ENCODE measurements around the gene ERP27. TPM values are rescaled to one million over a fixed set of nuclear protein-coding genes. Genes with fewer than 3 reads are reported as not detected.

The ERP27 gene
- polyA plus RNA-seq, 1 donor (not counting 4 experiments of a cell fraction or from before 2014, with no cell fraction given) = 0.18 TPM

DNA sequence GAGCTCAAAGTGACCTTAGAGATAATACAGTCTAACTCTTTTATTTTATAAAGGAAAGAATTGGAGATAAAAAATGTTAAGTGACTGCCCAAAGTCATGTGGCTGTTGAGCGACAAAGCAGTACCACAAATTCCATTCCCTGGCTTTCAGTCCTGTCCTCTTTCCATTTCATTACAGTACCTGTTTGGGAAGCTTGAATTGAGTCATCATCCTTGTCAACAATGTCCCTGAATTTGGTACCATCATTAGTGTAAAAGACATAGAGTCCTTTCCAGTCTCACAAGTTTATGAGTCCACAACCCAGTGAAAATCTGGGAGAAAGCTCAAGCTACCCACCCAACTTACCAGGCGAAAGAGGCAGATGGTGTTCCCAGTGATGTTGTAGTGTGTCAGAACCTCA, 3.8 kb downstream of the ERP27 start:
- Histone ChIP-seq H3K9me3 (ENCODE audit: control insufficient read depth, low read depth, low read length) (no peaks in the 10 kb centered on the region), H3K4me2 (ENCODE audit: control insufficient read depth, extremely low read depth, insufficient read depth, low read depth, low read length) (no peak overlapping the region), H3K9me1 (ENCODE audit: control insufficient read depth, extremely low read depth, insufficient read depth, low read length) (no peaks in the 10 kb centered on the region), H2AFZ (ENCODE audit: control insufficient read depth, low read length) (no peak overlapping the region), H3K27me3 (ENCODE audit: control insufficient read depth, extremely low read depth, insufficient read depth, low read length) (no peaks in the 10 kb centered on the region), H3K79me2 (ENCODE audit: control insufficient read depth, insufficient read depth, low read length) (no peaks in the 10 kb centered on the region), H3K9ac (ENCODE audit: control insufficient read depth, extremely low read depth, insufficient read depth, low read length) (no peak overlapping the region), H3K4me1 (ENCODE audit: control insufficient read depth, extremely low read depth, insufficient read depth, low read length) (peaks cover 7% of the 10 kb centered on the region), H4K20me1 (ENCODE audit: control insufficient read depth, extremely low read depth, insufficient read depth, low read length) (no peaks in the 10 kb centered on the region), H3K4me3 (ENCODE audit: control insufficient read depth in 2 of 3, extremely low read depth in 1 of 3, insufficient read depth in 2 of 3, low read depth in 1 of 3, low read length in 3 of 3) (no peak overlapping the region), H3K36me3 (ENCODE audit: control insufficient read depth in 2 of 2, extremely low read depth in 1 of 2, insufficient read depth in 2 of 2, low read length in 2 of 2) (no peaks in the 10 kb centered on the region), H3K27ac (ENCODE audit: control insufficient read depth, insufficient read depth, low read length) (no peak overlapping the region)
- FAIRE-seq (peak; percentile 36), DNase-seq (ENCODE audit: low read depth, low spot score) (no peak)
- TF ChIP-seq, protein P1, sequence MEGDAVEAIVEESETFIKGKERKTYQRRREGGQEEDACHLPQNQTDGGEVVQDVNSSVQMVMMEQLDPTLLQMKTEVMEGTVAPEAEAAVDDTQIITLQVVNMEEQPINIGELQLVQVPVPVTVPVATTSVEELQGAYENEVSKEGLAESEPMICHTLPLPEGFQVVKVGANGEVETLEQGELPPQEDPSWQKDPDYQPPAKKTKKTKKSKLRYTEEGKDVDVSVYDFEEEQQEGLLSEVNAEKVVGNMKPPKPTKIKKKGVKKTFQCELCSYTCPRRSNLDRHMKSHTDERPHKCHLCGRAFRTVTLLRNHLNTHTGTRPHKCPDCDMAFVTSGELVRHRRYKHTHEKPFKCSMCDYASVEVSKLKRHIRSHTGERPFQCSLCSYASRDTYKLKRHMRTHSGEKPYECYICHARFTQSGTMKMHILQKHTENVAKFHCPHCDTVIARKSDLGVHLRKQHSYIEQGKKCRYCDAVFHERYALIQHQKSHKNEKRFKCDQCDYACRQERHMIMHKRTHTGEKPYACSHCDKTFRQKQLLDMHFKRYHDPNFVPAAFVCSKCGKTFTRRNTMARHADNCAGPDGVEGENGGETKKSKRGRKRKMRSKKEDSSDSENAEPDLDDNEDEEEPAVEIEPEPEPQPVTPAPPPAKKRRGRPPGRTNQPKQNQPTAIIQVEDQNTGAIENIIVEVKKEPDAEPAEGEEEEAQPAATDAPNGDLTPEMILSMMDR (optimal IDR thresholded peaks at IDR 0.05 in 1 of 3, IDR thresholded peaks at IDR 0.05 in 1 of 3, conservative IDR thresholded peaks at IDR 0.05 in 1 of 3; ENCODE audit: extremely low read depth in 1 of 3, insufficient read depth in 2 of 3, low read length in 3 of 3) = no peak
- TF ChIP-seq EZH2 (IDR thresholded peaks at IDR 0.05; ENCODE audit: low read length) = no peak
- dilution Hi-C loops (cut with MboI; ENCODE audit: extremely low pct_ligation_motif_present, low sequenced_read_pairs) = no loop called here

DNA sequence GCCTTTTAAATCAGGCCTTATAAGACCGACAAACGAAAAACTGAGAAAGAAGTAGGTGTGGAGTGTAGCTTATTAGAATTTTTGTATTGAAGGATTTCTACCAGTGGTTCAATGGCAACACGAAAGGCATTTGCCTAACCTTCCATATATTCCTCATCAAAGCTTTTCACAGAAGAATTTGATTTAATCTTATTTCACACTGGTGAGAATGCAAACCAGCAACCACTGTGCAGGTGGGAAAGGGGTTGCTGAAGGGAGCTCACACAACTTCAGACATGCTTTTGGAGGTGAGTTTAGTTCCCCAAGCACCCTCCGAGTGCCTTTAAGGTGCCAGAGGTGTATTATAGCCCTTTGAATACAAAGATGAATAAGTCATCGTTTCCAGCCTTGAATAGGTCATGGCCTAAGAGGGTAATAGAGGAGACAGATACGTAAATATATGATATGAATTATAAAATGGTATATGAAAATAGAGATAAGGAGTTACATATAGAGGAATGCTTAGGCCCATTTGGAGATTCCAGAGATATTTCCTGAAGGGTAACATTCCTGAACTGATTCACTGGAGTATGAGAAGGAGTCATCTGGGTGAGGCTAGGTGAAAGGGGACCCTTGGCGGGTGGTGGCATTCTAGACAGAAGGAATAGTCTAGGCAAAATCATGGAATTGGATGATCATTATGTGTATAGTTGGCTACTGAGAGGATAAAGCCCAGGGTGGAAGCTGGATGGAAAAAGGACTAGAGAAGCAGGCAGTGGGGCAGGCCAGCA, 6.4 kb downstream of the ERP27 start:
- no peak for FAIRE-seq

More for the DNA sequence above, 6.4 kb downstream of the ERP27 start:
- no peak overlapping the region for H3K4me2 ChIP-seq (ENCODE audit: control insufficient read depth, extremely low read depth, insufficient read depth, low read depth, low read length)
- no peak overlapping the region for H3K4me3 ChIP-seq (ENCODE audit: control insufficient read depth in 2 of 3, extremely low read depth in 1 of 3, insufficient read depth in 2 of 3, low read depth in 1 of 3, low read length in 3 of 3)
- H4K20me1 ChIP-seq (ENCODE audit: control insufficient read depth, extremely low read depth, insufficient read depth, low read length) = no peaks in the 10 kb centered on the region
- DNase-seq (ENCODE audit: low read depth, low spot score) = no peak
- no peaks in the 10 kb centered on the region for H3K36me3 ChIP-seq (ENCODE audit: control insufficient read depth in 2 of 2, extremely low read depth in 1 of 2, insufficient read depth in 2 of 2, low read length in 2 of 2)
- no peaks in the 10 kb centered on the region for H3K27me3 ChIP-seq (ENCODE audit: control insufficient read depth, extremely low read depth, insufficient read depth, low read length)
- no peak overlapping the region for H2AFZ ChIP-seq (ENCODE audit: control insufficient read depth, low read length)
- H3K9me1 ChIP-seq (ENCODE audit: control insufficient read depth, extremely low read depth, insufficient read depth, low read length) = no peaks in the 10 kb centered on the region
- no peak for TF ChIP-seq EZH2 (IDR thresholded peaks at IDR 0.05; ENCODE audit: low read length)
- TF ChIP-seq, protein P1 (optimal IDR thresholded peaks at IDR 0.05 in 1 of 3, IDR thresholded peaks at IDR 0.05 in 1 of 3, conservative IDR thresholded peaks at IDR 0.05 in 1 of 3; ENCODE audit: extremely low read depth in 1 of 3, insufficient read depth in 2 of 3, low read length in 3 of 3) = no peak
- dilution Hi-C loops (cut with MboI; ENCODE audit: extremely low pct_ligation_motif_present, low sequenced_read_pairs) = no loop called here
- H3K9me3 ChIP-seq (ENCODE audit: control insufficient read depth, low read depth, low read length) = no peaks in the 10 kb centered on the region
- no peaks in the 10 kb centered on the region for H3K79me2 ChIP-seq (ENCODE audit: control insufficient read depth, insufficient read depth, low read length)
- H3K4me1 ChIP-seq (ENCODE audit: control insufficient read depth, extremely low read depth, insufficient read depth, low read length) = peaks cover 13% of the 10 kb centered on the region
- no peak overlapping the region for H3K9ac ChIP-seq (ENCODE audit: control insufficient read depth, extremely low read depth, insufficient read depth, low read length)
- H3K27ac ChIP-seq (ENCODE audit: control insufficient read depth, insufficient read depth, low read length) = no peak overlapping the region

Measured in keratinocyte (primary cell).